HG03159 (cell line): ENCODE results near the gene ZCCHC24.

Experiments
- ATAC-seq: cut with Tn5 transposase; IDR thresholded peaks from one replicate; pipeline ENCODE4 v1.9.1; 2021; ENCODE audit warnings: mild to moderate bottlenecking, moderate library complexity; ENCODE audit not compliant: unreplicated experiment

The ZCCHC24 gene

GRCh38 chr10:79445161-79445976 lies at the start of gene ZCCHC24:
Gene ZCCHC24 (minus strand): TSS chr10:79445624. CDS start chr10:79445440, 184 bp downstream.
- ATAC-seq, result peak; percentile 93

- no peak for ATAC-seq
These were observed 48.4 kb upstream of the ZCCHC24 start for GRCh38 chr10:79493806-79494205.

- ATAC-seq, result no peak
These were observed 47.4 kb upstream of the ZCCHC24 start for GRCh38 chr10:79492839-79493238.

- ATAC-seq, result no peak
These were observed 46.8 kb upstream of the ZCCHC24 start for GRCh38 chr10:79492256-79492655.

- ATAC-seq, result no peak
These were observed 45.9 kb upstream of the ZCCHC24 start for GRCh38 chr10:79491143-79491835.

- ATAC-seq, result no peak
These were observed 45.1 kb upstream of the ZCCHC24 start for GRCh38 chr10:79490400-79491142.

GRCh38 chr10:79488870-79489269 lies 43.4 kb upstream of the ZCCHC24 start:
- no peak for ATAC-seq

GRCh38 chr10:79488336-79488735 lies 42.9 kb upstream of the ZCCHC24 start:
- ATAC-seq, result no peak

- ATAC-seq, result peak; percentile 83
These were observed 42.1 kb upstream of the ZCCHC24 start for GRCh38 chr10:79487296-79488194.

GRCh38 chr10:79484476-79484875 lies 39.1 kb upstream of the ZCCHC24 start:
- ATAC-seq, result no peak

GRCh38 chr10:79483948-79484347 lies 38.5 kb upstream of the ZCCHC24 start:
- no peak for ATAC-seq

- no peak for ATAC-seq
These were observed 37.9 kb upstream of the ZCCHC24 start for GRCh38 chr10:79483299-79483698.

- ATAC-seq, result no peak
These were observed 37.3 kb upstream of the ZCCHC24 start for GRCh38 chr10:79482741-79483140.

GRCh38 chr10:79482304-79482703 lies 36.9 kb upstream of the ZCCHC24 start:
- ATAC-seq, result no peak

GRCh38 chr10:79479283-79479909 lies 34.0 kb upstream of the ZCCHC24 start:
- ATAC-seq, result no peak

GRCh38 chr10:79477456-79477855 lies 32.0 kb upstream of the ZCCHC24 start:
- no peak for ATAC-seq

- no peak for ATAC-seq
These were observed 31.2 kb upstream of the ZCCHC24 start for GRCh38 chr10:79476645-79477044.

- no peak for ATAC-seq
These were observed 30.5 kb upstream of the ZCCHC24 start for GRCh38 chr10:79475877-79476276.

- ATAC-seq, result no peak
These were observed 29.8 kb upstream of the ZCCHC24 start for GRCh38 chr10:79475119-79475653.
